Midbrain (tissue), 1 donor: ENCODE measurements around the gene COX17.

Experiments used
- DNase-seq: peaks from one replicate; lab custom pipeline; 2025; lab: John Stamatoyannopoulos, UW

The COX17 gene

GRCh38 chr3:119624002-119624720, 53.0 kb downstream of the COX17 start:
- DNase-seq = no peak

- no peak for DNase-seq
Measured at GRCh38 chr3:119620899-119621298, 56.3 kb downstream of the COX17 start.
